Kidney (tissue), 14 donors: ENCODE results near the gene CARNS1. TPM values are rescaled to one million over a fixed set of nuclear protein-coding genes. Genes with fewer than 3 reads are reported as not detected.

Source experiments
- DNase-seq, 5 donors: peaks; one replicate each; pipeline ENCODE4 v3.0.0-alpha.2; 2013 to 2020
- FAIRE-seq: peaks from 2 replicates; lab custom pipeline; 2012; peaks lifted over from hg19 to GRCh38; lab: Jason Lieb, UNC
- H3K27ac ChIP-seq, 2 donors: one replicate each; pipeline ENCODE4 v1.7.0; 2013; ENCODE audit warnings: low read depth in 2 of 2, low read length in 2 of 2, inconsistent platforms in 1 of 2
- H3K27me3 ChIP-seq: one replicate; pipeline ENCODE4 v1.7.1; 2013; ENCODE audit warnings: low read length, inconsistent platforms; ENCODE audit not compliant: control insufficient read depth, insufficient read depth
- H3K36me3 ChIP-seq, 3 donors: one replicate each; pipeline versions ENCODE4 v1.7.0 to v1.7.1; 2013; ENCODE audit warnings: low read length in 3 of 3, control low read depth in 1 of 3, inconsistent platforms in 1 of 3; ENCODE audit not compliant: insufficient read depth in 3 of 3, control insufficient read depth in 2 of 3
- H3K4me1 ChIP-seq, 3 donors: one replicate each; pipeline versions ENCODE4 v1.7.0 to v1.7.1; 2013; ENCODE audit warnings: low read length in 3 of 3, inconsistent platforms in 1 of 3, low read depth in 1 of 3; ENCODE audit not compliant: control insufficient read depth in 2 of 3, insufficient read depth in 2 of 3
- H3K4me3 ChIP-seq, 3 donors: one replicate each; pipeline versions ENCODE4 v1.7.0 to v1.8.1; 2013; ENCODE audit warnings: low read length in 3 of 3, control low read depth in 1 of 3, inconsistent platforms in 1 of 3
- H3K9ac ChIP-seq, 3 donors: one replicate each; pipeline versions ENCODE4 v1.7.0 to v1.7.1; 2013; ENCODE audit warnings: low read length in 3 of 3, control low read depth in 1 of 3, inconsistent platforms in 1 of 3
- H3K9me3 ChIP-seq, 3 donors: one replicate each; pipeline versions ENCODE4 v1.7.0 to v1.7.1; 2013; ENCODE audit warnings: low read length in 3 of 3, control low read depth in 1 of 3, inconsistent platforms in 1 of 3; ENCODE audit not compliant: control insufficient read depth in 2 of 3, insufficient read depth in 1 of 3
- intact Hi-C: fragments of 100-400 bp; cut with DNase I; formaldehyde crosslinking; loops from one replicate; pipeline ENCODE4 v1.11.1; 2022
- polyA plus RNA-seq: library from polyadenylated mRNA; stranded (reverse); fragments of 350-450 nt; fragmentation: Illumina TruSeq; extraction: RNeasy Lipid Tissue Mini Kit (QIAGEN cat#74804); gene quantifications from one replicate; pipeline ENCODE4 v1.2.3, GENCODE V29; 2014; ENCODE audit warnings: low read depth, low replicate concordance; ENCODE audit not compliant: insufficient read depth
- total RNA-seq: library from RNA; stranded (reverse); fragmentation: NEBNext Ultra II Directional; extraction: Animal tissue kit (Norgen Biotek cat#: 25700); gene quantifications from one replicate; pipeline ENCODE4 v1.2.1, GENCODE V29; 2021
- TF ChIP-seq, protein P1 (sequence below): IDR thresholded peaks from 3 replicates; pipeline ENCODE4 v1.5.1; 2012; ENCODE audit warnings: mild to moderate bottlenecking, moderate library complexity, borderline replicate concordance; ENCODE audit not compliant: insufficient read depth; ENCODE audit errors: extremely low read depth
- donor health status: control.
- donor health status: control.
- donor health status: control.
- donor health status: control.
- donor health status: control.
- donor health status: DM: yes; HTN: yes; CAD: no.
- donor health status: Normal renal cell carcinoma (clear cell type).

CARNS1 gene
- total and polyA plus RNA-seq, 2 donors from 2014 or later: 0.80 to 1.7 TPM

DNA sequence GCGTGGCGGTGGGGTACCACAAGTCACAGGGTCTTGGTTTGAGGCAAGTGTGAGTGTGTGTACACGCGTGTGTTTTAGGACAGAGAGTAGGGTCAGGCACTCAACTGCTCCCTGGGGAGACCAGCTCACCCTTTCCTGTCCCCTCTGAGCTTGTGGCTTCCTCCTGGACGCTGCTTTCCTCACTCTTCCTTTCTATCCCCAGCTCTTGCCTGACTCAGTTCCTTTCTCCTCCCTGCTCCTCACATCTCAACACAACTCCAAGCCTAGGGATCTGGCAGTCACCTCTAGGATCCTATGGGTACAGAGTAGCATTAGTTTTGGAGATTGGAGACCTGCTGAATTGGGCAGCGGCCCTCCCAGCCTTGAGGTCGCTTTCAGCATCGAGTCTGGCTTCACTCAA is 46.2 kb upstream of the CARNS1 start:
- Histone ChIP-seq H3K27ac (no peak overlapping the region), H3K27me3 (no peaks in the 10 kb centered on the region), H3K36me3 (peaks cover 0 to 3% (median 0%) of the 10 kb centered on the region in 3 donors), H3K4me1 (peaks cover 5 to 34% (median 19%) of the 10 kb centered on the region in 3 donors), H3K4me3 (no peak overlapping the region), H3K9me3 (no peaks in the 10 kb centered on the region), H3K9ac (peak overlapping the region in 1 of 3 donors; percentile 49)
- intact Hi-C loops: no loop called here
- FAIRE-seq (no peak), DNase-seq (no peak)
- TF ChIP-seq, protein P1, sequence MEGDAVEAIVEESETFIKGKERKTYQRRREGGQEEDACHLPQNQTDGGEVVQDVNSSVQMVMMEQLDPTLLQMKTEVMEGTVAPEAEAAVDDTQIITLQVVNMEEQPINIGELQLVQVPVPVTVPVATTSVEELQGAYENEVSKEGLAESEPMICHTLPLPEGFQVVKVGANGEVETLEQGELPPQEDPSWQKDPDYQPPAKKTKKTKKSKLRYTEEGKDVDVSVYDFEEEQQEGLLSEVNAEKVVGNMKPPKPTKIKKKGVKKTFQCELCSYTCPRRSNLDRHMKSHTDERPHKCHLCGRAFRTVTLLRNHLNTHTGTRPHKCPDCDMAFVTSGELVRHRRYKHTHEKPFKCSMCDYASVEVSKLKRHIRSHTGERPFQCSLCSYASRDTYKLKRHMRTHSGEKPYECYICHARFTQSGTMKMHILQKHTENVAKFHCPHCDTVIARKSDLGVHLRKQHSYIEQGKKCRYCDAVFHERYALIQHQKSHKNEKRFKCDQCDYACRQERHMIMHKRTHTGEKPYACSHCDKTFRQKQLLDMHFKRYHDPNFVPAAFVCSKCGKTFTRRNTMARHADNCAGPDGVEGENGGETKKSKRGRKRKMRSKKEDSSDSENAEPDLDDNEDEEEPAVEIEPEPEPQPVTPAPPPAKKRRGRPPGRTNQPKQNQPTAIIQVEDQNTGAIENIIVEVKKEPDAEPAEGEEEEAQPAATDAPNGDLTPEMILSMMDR: no peak

DNA sequence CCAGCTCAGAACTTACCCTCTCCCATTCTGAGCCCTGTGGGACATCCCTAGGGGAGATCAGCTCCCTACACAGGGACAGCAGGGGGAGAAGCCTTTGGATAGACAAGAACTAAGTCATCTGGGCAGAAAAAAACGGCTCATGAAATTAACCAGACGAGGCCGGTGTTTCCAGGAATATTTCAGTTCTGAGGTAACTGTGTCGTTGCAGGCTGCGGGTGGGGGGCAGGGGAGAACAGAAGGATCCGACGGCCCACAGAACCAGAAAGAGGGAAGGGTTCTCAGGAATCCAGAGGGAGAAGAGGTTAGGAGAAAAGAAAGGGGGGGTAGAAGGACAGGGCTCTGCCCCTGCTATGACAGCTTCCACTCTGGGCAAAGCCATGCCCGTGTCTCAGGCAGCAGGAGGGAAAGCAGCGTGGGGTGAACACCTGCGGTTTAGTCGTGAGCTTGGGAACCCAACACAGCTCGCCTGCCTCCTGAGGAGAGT is 45.6 kb upstream of the CARNS1 start:
- peak in 2 of 5 donors; percentile 46 to 66 for DNase-seq
- Histone ChIP-seq H3K9ac (peak overlapping the region in 1 of 3 donors; percentile 49), H3K27ac (peak overlapping the region in 1 of 2 donors; percentile 14), H3K36me3 (peaks cover 0 to 3% (median 0%) of the 10 kb centered on the region in 3 donors), H3K9me3 (no peaks in the 10 kb centered on the region), H3K4me1 (peaks cover 5 to 37% (median 25%) of the 10 kb centered on the region in 3 donors), H3K4me3 (no peak overlapping the region), H3K27me3 (no peaks in the 10 kb centered on the region)
- intact Hi-C loops: no loop called here
- TF ChIP-seq, protein P1: no peak
- FAIRE-seq: no peak

DNA sequence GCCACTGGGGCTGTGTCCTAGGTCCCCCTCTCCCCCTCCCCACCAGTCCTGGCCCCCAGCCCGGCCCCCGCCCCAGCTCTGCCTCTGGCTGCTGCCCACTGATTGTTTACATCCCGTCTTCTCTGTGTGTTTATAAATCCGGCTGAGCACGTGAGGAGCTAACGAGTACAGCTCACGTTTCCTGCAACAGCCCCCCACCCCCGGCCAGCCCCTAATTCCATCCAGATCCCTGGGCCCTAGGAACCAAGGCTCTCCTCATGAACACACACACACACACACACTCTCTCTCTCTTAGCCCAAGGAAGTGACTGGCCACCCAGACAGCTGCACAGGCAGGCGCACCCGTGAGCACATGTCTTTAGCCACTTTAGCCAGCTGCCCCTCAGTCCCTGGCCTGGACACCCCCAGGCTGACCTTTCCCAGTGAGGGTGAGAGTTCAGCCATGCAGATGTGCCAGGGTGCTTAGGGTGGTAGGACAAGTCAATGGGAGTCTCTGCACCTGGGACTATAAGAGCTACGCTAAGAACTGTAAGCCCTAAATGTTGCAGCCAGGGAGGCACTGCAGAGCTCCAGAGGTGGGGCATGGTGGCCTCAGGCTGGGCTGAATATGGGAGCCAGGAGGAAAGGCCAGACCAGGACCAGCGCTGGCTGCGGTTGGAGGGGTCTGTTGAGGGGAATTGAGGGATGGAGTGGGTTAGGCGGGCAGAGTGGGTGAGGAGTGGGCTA is 45.0 kb upstream of the CARNS1 start:
- H3K9ac ChIP-seq: peak overlapping the region in 1 of 3 donors; percentile 61
- TF ChIP-seq, protein P1: no peak
- H3K27ac ChIP-seq: peak overlapping the region in 1 of 2 donors; percentile 41
- peak overlapping the region in 1 of 3 donors; percentile 3 for H3K4me3 ChIP-seq
- H3K27me3 ChIP-seq: no peaks in the 10 kb centered on the region
- peaks cover 5 to 34% (median 25%) of the 10 kb centered on the region in 3 donors for H3K4me1 ChIP-seq
- intact Hi-C loops: no loop called here
- FAIRE-seq: no peak
- H3K9me3 ChIP-seq: no peaks in the 10 kb centered on the region
- DNase-seq: peak in 4 of 5 donors; percentile 58 to 83 (median 66)
- no peaks in the 10 kb centered on the region for H3K36me3 ChIP-seq
